ENCODE results near the gene VPS37C. TPM values are rescaled to one million over a fixed set of nuclear protein-coding genes. Genes with fewer than 3 reads are reported as not detected.
A peak's percentile ranks its signal among the peaks of the same experiment; 100 is the strongest.

The VPS37C gene
- total and polyA plus RNA-seq, 2 of the 13 experiments (the other 11 are each of a cell fraction or from before 2014, with no cell fraction given), result 7.5 to 8.8 TPM

DNA sequence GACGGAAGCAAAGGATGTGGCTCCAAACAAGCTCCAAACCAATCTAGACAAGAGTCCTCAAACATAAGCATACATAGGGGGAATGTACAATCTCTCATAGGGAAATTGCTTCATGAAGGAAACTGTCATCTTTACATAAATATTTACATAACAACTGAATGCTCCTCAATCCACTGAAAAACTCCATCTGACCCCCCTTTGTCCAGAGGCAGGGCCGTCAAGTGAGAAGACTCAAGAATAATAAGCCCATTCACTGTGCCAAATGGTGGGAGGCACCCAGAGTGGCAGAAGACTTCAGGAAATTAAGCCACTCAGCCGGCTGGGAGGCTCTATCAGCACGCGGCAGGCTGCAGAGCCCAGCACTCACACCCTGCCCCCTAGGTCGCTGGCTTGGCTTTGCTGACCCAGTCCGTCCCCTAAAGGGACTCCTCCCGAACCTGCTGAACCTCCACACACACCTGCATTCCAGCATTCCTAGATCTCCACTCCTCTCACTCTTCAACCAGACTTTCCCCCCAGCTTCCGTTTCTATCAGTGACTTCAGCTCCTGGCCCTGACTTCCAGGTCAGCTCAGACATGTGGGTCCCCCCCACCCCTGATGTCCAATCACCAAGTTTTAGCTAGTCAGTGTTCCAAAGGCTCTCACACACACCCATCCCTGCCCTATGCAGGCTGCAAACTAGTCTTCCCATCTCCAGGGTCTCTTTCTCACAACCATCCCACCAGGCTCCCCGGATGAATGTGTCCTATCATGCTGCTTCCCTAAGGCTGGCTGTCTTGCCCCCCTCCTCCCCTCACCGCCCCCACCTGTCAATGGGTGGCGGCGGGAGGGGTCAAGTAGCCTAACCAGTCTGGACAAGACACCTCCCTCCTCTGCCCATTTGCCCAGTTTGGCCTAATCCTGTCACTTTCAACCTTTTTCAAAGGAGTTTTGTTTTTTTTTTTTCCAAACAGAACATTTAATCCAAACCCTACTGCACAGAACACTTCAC is 11.3 kb downstream of the VPS37C start (continued):
- TF ChIP-seq ZNF619 (CRISPR knock-in tag; IDR thresholded peaks at IDR 0.05), result no peak
- no peak for TF ChIP-seq ZNF768 (CRISPR knock-in tag; IDR thresholded peaks at IDR 0.05)
- TF ChIP-seq GLI4 (CRISPR knock-in tag; IDR thresholded peaks at IDR 0.05; ENCODE audit: borderline replicate concordance), result no peak
- no peak for TF ChIP-seq NCOR1 (IDR thresholded peaks at IDR 0.05; ENCODE audit: borderline replicate concordance, low read length)
- TF ChIP-seq, protein P1, sequence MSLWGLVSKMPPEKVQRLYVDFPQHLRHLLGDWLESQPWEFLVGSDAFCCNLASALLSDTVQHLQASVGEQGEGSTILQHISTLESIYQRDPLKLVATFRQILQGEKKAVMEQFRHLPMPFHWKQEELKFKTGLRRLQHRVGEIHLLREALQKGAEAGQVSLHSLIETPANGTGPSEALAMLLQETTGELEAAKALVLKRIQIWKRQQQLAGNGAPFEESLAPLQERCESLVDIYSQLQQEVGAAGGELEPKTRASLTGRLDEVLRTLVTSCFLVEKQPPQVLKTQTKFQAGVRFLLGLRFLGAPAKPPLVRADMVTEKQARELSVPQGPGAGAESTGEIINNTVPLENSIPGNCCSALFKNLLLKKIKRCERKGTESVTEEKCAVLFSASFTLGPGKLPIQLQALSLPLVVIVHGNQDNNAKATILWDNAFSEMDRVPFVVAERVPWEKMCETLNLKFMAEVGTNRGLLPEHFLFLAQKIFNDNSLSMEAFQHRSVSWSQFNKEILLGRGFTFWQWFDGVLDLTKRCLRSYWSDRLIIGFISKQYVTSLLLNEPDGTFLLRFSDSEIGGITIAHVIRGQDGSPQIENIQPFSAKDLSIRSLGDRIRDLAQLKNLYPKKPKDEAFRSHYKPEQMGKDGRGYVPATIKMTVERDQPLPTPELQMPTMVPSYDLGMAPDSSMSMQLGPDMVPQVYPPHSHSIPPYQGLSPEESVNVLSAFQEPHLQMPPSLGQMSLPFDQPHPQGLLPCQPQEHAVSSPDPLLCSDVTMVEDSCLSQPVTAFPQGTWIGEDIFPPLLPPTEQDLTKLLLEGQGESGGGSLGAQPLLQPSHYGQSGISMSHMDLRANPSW (CRISPR knock-in tag; IDR thresholded peaks at IDR 0.05; ENCODE audit: borderline replicate concordance), result no peak
- no peak for TF ChIP-seq NCOA5 (CRISPR knock-in tag; IDR thresholded peaks at IDR 0.05)
- TF ChIP-seq, protein P2, sequence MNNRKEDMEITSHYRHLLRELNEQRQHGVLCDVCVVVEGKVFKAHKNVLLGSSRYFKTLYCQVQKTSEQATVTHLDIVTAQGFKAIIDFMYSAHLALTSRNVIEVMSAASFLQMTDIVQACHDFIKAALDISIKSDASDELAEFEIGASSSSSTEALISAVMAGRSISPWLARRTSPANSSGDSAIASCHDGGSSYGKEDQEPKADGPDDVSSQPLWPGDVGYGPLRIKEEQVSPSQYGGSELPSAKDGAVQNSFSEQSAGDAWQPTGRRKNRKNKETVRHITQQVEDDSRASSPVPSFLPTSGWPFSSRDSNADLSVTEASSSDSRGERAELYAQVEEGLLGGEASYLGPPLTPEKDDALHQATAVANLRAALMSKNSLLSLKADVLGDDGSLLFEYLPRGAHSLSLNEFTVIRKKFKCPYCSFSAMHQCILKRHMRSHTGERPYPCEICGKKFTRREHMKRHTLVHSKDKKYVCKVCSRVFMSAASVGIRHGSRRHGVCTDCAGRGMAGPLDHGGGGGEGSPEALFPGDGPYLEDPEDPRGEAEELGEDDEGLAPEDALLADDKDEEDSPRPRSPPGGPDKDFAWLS (CRISPR knock-in tag; IDR thresholded peaks at IDR 0.05; ENCODE audit: borderline replicate concordance), result no peak
- no peak for TF ChIP-seq ARHGAP35 (CRISPR knock-in tag; IDR thresholded peaks at IDR 0.05; ENCODE audit: borderline replicate concordance)
- TF ChIP-seq SOX5 (CRISPR knock-in tag; IDR thresholded peaks at IDR 0.05; ENCODE audit: borderline replicate concordance), result no peak
- TF ChIP-seq ERF (CRISPR knock-in tag; IDR thresholded peaks at IDR 0.05), result no peak
- TF ChIP-seq PHF8 (CRISPR knock-in tag; IDR thresholded peaks at IDR 0.05), result no peak
- TF ChIP-seq, protein P3, sequence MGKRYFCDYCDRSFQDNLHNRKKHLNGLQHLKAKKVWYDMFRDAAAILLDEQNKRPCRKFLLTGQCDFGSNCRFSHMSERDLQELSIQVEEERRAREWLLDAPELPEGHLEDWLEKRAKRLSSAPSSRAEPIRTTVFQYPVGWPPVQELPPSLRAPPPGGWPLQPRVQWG (CRISPR knock-in tag; IDR thresholded peaks at IDR 0.05; ENCODE audit: borderline replicate concordance, low read depth), result no peak
- TF ChIP-seq, protein P4, sequence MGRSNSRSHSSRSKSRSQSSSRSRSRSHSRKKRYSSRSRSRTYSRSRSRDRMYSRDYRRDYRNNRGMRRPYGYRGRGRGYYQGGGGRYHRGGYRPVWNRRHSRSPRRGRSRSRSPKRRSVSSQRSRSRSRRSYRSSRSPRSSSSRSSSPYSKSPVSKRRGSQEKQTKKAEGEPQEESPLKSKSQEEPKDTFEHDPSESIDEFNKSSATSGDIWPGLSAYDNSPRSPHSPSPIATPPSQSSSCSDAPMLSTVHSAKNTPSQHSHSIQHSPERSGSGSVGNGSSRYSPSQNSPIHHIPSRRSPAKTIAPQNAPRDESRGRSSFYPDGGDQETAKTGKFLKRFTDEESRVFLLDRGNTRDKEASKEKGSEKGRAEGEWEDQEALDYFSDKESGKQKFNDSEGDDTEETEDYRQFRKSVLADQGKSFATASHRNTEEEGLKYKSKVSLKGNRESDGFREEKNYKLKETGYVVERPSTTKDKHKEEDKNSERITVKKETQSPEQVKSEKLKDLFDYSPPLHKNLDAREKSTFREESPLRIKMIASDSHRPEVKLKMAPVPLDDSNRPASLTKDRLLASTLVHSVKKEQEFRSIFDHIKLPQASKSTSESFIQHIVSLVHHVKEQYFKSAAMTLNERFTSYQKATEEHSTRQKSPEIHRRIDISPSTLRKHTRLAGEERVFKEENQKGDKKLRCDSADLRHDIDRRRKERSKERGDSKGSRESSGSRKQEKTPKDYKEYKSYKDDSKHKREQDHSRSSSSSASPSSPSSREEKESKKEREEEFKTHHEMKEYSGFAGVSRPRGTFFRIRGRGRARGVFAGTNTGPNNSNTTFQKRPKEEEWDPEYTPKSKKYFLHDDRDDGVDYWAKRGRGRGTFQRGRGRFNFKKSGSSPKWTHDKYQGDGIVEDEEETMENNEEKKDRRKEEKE (IDR thresholded peaks at IDR 0.05), result no peak
- TF ChIP-seq NR2C2 (CRISPR knock-in tag; IDR thresholded peaks at IDR 0.05; ENCODE audit: borderline replicate concordance), result no peak
- TF ChIP-seq TEAD2 (CRISPR knock-in tag; IDR thresholded peaks at IDR 0.05), result no peak
- TF ChIP-seq, protein P5, sequence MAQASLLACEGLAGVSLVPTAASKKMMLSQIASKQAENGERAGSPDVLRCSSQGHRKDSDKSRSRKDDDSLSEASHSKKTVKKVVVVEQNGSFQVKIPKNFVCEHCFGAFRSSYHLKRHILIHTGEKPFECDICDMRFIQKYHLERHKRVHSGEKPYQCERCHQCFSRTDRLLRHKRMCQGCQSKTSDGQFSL (CRISPR knock-in tag; IDR thresholded peaks at IDR 0.05), result 0 out of 2 replicates have a peak, but pooled peaks have one; percentile 37

Measured in HepG2 (cell line).